OCI-LY7 (cell line): Measurements from ENCODE around the gene ENOSF1.

ENCODE experiments used
- EZH2phosphoT487 ChIP-seq: fragments of 200-600 bp; sonication (generic); IDR thresholded peaks from 2 replicates; pipeline ENCODE4 v1.6.1; 2018; ENCODE audit warnings: low read depth, borderline replicate concordance, mild to moderate bottlenecking, mixed run types, antibody characterized with exemption, low read length, moderate library complexity, mixed read lengths
- TF ChIP-seq, protein P1 (sequence below): fragments of 200-600 bp; sonication (generic); conservative IDR thresholded peaks from 2 replicates; pipeline ENCODE4 v1.5.1; 2014; ENCODE audit warnings: mild to moderate bottlenecking, antibody characterized with exemption, low read length, moderate library complexity, mixed read lengths

DNA sequence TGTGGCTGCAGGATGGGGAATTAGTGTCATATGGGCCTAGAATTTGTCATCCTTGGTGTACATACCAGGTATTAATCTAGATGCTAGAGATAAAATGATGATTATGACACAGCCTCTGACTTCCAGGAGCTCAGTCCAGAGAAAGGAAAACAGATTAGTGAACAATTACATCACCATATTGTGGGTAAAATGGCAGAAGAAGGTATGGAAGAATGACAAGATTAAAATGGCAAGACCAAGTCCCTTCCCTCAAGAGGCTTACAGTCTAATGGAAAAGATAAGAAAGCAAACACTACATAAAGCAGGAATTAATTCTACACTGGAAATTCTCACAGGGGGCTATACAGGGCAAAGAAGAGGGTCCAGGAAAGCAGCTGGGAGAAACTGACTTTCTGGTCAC, 80.9 kb downstream of the ENOSF1 start:
- TF ChIP-seq, protein P1, sequence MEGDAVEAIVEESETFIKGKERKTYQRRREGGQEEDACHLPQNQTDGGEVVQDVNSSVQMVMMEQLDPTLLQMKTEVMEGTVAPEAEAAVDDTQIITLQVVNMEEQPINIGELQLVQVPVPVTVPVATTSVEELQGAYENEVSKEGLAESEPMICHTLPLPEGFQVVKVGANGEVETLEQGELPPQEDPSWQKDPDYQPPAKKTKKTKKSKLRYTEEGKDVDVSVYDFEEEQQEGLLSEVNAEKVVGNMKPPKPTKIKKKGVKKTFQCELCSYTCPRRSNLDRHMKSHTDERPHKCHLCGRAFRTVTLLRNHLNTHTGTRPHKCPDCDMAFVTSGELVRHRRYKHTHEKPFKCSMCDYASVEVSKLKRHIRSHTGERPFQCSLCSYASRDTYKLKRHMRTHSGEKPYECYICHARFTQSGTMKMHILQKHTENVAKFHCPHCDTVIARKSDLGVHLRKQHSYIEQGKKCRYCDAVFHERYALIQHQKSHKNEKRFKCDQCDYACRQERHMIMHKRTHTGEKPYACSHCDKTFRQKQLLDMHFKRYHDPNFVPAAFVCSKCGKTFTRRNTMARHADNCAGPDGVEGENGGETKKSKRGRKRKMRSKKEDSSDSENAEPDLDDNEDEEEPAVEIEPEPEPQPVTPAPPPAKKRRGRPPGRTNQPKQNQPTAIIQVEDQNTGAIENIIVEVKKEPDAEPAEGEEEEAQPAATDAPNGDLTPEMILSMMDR = no peak
- no peak for TF ChIP-seq EZH2phosphoT487
